ENCODE results near the gene SPATA46. TPM values are rescaled to one million over a fixed set of nuclear protein-coding genes. Genes with fewer than 3 reads are reported as not detected.

Gene SPATA46
- total RNA-seq, 2 donors from 2014 or later, result not detected

DNA sequence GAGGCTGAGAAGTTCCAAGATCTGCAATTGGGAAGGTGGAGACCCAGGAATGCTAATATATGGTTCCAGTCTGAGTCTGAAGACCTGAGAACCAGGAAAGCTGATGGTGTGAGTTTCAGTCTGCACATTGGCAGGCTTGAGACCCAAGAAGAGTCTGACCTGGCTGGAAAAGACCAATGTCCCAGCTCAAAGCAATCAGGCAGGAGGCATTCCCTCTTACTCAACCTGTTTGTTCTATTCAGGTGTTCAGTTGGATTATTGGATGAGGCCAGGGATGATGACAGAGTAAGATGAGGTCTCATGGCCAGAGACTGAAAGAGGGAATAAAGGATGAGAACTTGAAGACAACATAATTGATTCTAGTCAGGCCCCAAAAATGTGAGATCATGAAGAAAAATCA, 50.1 kb downstream of the SPATA46 start:
- Mint-ChIP-seq H3K9me3 (no peaks in the 10 kb centered on the region), H3K4me1 (ENCODE audit: low read depth) (no peaks in the 10 kb centered on the region), H3K36me3 (ENCODE audit: insufficient read depth in 2 of 2) (no peaks in the 10 kb centered on the region), H3K27me3 (ENCODE audit: low read depth) (peaks cover 18% of the 10 kb centered on the region), H3K27ac (no peak overlapping the region), H3K4me3 (no peak overlapping the region)
- ATAC-seq (replicated peaks in 1 of 2), result no peak
- DNase-seq, result no peak

GRCh38 chr1:162324396-162324795, 52.3 kb downstream of the SPATA46 start:
- Mint-ChIP-seq H3K4me3 (no peak overlapping the region), H3K27ac (no peak overlapping the region), H3K4me1 (ENCODE audit: low read depth) (no peaks in the 10 kb centered on the region), H3K9me3 (no peaks in the 10 kb centered on the region), H3K36me3 (ENCODE audit: insufficient read depth in 2 of 2) (no peaks in the 10 kb centered on the region), H3K27me3 (ENCODE audit: low read depth) (peaks cover 26% of the 10 kb centered on the region)
- DNase-seq (no peak), ATAC-seq (replicated peaks in 1 of 2) (no peak)

Other genes with a start within 250 kb of the SPATA46 start
- under 1 TPM; 0.19 to 0.26 TPM for gene C1orf226, start 4.9 kb upstream of the SPATA46 start, total RNA-seq
- under 1 TPM in 1 of 2 donors, not detected in 1; 0.32 TPM for gene SH2D1B, start 35.3 kb upstream of the SPATA46 start, total RNA-seq
- 10 to 100 TPM; 54.0 TPM for gene UHMK1, start 121.0 kb upstream of the SPATA46 start, total RNA-seq
- 10 to 100 TPM; 21.0 to 22.7 TPM for gene UAP1, start 184.9 kb upstream of the SPATA46 start, total RNA-seq